Activated T-cell treated with anti-CD3 and anti-CD28 coated beads, Interleukin-2, amount 50 U/mL, for 48 hours (primary cell): ENCODE measurements around the gene ADAR.
A peak's percentile ranks its signal among the peaks of the same experiment; 100 is the strongest.

Experiments
- DNase-seq, 2 experiments: peaks; one replicate each; pipeline ENCODE4 v3.0.0-alpha.2; 2020

Gene ADAR

DNA sequence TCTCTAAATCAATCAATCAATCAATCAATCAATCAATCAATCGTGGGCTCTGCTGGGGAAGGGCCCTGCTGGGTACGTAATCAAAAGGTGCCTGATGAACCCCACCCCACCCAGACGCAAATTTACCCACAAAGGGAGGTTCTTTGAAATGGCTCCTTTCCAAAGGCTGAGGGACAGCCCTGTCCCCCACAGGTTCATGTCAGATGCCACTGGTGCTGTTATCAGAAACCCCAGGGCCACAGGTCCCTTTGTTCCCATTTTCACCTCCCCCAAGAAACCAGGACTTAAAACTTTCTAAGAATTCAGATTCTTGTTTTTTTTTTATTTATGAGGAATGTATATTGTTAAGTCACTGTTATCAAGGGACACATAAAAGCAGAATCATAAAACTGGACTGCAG is 26.2 kb downstream of the ADAR start:
- no peak for DNase-seq

- DNase-seq = no peak
These were observed 28.6 kb downstream of the ADAR start for GRCh38 chr1:154579374-154579773.

DNA sequence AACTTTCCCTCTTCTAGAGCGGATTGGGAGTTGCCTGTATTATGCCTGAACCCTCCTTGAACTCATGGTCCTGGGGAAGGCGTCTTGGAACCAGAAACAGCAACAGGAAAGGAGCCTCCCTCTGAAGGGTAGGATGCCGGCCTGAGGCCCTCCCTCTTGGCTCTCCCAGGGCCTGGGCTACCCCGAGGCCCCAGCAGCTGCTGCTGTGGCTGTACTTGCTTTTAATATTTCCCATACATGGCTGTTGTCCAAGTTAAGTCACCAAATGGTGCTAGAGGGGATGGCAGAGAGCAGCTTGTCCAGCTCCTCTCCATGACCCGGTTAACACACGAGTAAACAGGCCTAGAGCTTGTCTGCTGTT is 29.9 kb downstream of the ADAR start:
- DNase-seq = no peak

DNA sequence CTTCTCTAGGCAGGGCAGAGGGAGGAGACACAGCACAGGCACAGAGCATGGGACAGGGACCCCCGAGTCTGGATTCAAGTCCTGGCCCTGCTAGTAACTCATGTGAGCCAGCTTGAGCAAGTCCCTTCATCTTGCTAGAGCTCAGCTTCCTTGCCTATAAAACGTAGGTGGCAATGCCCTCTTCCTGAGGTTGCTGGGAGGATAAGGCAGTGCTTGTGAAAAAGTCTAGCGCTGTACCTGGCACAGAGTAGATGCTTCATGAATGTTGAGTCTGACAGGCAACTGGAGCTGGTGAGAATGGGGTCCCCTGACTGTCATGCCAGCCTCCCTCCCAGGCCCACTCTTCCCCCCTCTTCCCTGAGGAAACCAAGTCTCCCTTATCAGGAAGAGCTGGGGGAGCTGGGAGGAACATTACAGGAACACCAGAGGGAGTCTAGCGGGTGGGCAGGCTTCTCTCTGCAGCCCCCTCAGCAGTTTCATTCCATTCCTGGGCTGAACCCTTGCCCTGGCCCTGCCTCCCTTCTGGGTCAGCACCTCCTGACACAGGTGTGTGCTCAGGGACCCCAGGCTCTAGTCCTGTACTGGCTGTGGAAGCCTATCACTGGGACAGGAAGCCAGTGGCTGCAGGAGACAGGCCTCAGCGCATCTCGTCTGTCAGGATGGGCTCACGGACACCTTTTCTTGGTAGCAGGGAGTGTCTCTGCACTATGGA is 30.5 kb downstream of the ADAR start:
- no peak for DNase-seq

DNA sequence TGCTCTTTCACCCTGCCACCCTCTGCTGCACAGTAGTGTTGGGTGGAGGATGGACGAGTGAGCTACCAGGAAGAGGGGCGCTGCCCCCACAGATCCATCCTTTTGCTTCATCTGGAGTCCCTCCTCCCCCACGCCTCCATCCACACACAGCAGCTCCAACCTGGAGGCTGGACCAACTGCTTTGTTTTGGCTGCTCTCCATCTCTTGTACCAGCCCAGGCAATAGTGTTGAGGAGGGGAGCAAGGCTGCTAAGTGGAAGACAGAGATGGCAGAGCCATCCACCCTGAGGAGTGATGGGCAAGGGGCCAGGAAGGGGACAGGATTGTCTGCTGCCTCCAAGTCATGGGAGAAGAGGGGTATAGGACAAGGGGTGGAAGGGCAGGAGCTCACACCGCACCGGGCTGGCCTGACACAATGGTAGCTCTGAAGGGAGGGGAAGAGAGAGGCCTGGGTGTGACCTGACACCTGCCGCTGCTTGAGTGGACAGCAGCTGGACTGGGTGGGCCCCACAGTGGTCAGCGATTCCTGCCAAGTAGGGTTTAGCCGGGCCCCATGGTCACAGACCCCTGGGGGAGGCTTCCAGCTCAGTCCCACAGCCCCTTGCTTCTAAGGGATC is 31.9 kb downstream of the ADAR start:
- no peak for DNase-seq

GRCh38 chr1:154575147-154575927 is 32.6 kb downstream of the ADAR start:
- no peak for DNase-seq

DNA sequence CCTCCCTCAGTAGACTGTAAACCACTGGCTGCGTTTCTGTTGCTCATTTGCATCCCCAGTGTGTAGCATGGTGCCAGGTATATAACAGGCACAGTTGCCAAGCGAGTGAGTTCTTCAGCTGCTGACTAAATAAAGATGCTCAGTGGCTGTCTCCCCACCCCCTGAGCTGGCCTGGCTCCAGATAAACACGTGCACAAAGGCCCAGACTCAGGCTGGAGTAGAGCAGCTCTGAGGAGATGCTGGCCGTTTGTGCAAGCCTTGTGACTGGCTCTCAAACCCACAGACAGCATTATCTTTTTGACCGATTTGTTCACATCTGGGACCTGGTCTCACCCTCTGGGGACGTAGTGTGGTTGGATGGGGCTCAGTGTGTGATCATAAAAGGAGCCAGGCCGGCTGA is 33.3 kb downstream of the ADAR start:
- DNase-seq = no peak

GRCh38 chr1:154573168-154573510 is 34.8 kb downstream of the ADAR start:
- no peak for DNase-seq

DNA sequence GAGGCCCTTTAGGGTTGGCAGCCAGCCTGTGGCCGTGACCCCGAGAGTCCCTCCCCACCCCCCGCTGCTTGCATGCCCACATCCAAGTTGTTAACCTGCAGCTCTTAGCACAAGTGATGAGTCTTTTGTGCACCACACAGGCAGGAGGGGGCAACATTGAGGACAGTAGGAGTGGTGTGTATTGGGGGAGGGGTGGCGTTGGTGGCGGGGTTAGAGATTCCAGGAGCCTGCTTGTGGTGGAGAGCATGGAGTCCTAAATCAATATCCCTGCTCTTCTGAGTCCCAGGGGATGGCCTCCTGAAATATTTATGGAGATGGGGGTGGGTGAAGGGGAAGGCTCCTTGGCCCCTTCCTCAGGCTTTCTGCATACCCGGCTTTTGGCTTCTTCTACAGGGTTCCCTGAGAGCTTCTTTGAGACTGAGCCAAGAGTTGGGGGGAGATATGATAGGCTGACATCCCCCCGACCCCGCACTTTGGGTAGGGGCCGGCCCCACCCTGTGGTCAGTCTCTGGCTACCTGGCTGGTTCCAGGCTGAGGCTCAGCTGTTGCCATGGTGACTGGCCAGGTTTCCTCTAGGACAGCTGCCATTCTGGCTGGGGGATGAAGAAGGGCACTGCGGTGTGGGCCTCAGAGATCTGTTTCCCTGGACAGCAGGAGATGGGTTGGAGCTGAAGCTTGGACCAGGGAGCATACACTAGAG is 35.4 kb downstream of the ADAR start:
- DNase-seq = no peak

GRCh38 chr1:154571964-154572288 is 36.1 kb downstream of the ADAR start:
- DNase-seq = no peak

GRCh38 chr1:154571244-154571963 is 36.6 kb downstream of the ADAR start:
- DNase-seq = no peak

DNA sequence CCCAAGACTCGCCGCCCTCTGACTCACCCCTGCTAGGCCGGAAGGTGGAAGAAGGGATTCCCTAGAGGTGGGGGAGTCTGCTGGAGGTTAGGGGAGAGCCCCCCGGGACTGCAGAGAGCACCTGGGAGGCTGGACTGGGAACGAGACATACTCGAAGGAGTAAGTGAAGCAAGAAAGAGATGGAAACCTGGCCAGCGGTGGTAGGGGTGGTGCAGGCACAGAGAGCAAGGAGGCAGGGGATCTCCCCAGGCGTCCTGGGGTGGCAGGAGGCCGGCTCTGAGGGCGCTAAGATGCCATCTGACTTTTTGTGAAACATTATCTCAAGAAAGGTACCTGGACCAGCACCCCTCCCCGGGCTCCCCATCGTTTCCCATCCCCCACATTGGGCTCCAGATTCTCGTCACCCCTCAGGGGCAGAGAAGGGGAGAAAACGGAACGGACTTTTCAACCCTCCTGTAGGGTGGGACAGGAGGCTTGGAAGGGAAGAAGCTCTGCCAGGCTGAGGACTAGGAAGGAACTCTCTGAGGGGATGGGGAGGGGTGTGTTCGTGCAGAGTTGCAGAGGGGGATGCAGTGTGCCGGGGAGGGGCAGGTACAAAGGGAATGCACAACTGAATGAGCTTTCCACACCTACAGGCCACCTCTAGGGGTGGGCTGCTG is 39.7 kb downstream of the ADAR start:
- no peak for DNase-seq

- peak; percentile 73 to 81 for DNase-seq
These were observed 40.4 kb downstream of the ADAR start, which contains the start of gene CHRNB2 for GRCh38 chr1:154567386-154568156. Gene CHRNB2 (plus strand): TSS chr1:154567778. CDS start chr1:154568045, 267 bp downstream.

- DNase-seq = no peak
These were observed 42.1 kb downstream of the ADAR start for GRCh38 chr1:154565876-154566275.

- DNase-seq = peak; percentile 87 to 88
These were observed 48.4 kb downstream of the ADAR start for GRCh38 chr1:154559466-154560044.

GRCh38 chr1:154558720-154559465 is 49.1 kb downstream of the ADAR start:
- DNase-seq = peak; percentile 98 to 99

- peak in 1 of 2 experiments; percentile 51 for DNase-seq
These were observed 49.9 kb downstream of the ADAR start, which contains the start of gene UBE2Q1 for GRCh38 chr1:154557939-154558719. Gene UBE2Q1 (minus strand): TSS chr1:154558662. CDS start chr1:154558553, 109 bp downstream.

DNA sequence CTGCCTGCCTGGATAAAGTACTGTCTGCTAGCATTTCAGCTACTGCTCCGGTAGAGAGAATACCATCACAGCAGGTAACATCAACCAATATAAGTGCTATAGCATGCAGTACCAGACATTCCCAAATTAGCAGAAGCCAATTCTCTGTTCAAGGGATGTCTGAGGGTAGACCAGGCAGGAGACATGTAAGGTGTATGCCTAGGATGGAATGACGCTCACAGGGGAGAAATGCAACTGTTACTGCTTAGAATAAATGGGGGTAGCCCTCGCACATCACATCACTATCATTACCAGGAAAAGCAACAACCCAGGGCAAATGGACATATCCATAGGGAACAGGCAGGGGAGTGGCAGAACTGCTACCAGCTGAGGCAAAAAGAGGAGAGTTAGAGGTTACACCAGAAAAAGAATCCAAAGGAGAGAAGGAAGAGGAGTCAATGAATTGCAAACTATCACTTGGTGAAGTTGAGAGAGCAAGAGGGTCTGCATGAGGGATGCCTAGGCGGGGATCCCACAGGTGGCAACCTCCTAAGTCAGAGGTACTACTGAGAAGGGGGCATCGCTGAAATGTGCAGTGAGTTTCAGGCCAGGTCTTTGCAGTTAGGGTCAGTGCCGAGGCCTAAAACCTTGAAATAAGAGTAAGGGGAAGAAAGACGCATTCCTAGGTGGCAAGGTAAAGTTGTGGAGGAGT is 50.6 kb downstream of the ADAR start:
- no peak for DNase-seq

DNA sequence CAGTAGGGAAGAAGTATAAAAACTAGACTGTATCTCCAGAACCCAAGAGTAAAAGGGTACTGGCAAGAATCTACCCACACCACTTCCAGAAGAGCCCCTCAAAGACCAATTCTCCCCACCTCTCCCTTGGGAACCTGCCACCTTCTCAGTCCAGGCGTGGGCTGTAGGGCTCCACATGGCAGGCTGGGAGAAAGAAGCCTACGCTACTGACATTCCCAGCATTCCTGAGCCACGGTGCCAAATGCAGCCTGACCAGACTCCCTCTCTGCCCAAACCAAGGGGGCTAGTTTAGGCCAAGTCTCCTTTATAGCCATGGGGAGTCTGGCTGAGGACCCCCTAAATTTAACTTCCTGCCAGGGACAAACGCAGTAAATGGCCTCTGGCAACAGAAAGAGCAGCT is 51.6 kb downstream of the ADAR start:
- no peak for DNase-seq
